Uterus (tissue), 2 donors: ENCODE data around the gene VAC14.

ENCODE experiments used
- POLR2A ChIP-seq, 2 donors: fragments of 450-650 bp; IDR thresholded peaks; one replicate each; pipeline ENCODE4 v1.6.1; 2016; ENCODE audit warnings: antibody characterized with exemption in 2 of 2, mild to moderate bottlenecking in 1 of 2, moderate library complexity in 1 of 2
- TF ChIP-seq, protein P1 (sequence below), 4 experiments: fragments of 200-600 bp in 2 of 4; fragments of 450-650 bp in 2 of 4; sonication (generic) in 2 of 4; IDR thresholded peaks; one replicate each; pipeline ENCODE4 v1.5.1; 2016 to 2019; ENCODE audit warnings: antibody characterized with exemption in 4 of 4, mild to moderate bottlenecking in 2 of 4, moderate library complexity in 1 of 4

DNA sequence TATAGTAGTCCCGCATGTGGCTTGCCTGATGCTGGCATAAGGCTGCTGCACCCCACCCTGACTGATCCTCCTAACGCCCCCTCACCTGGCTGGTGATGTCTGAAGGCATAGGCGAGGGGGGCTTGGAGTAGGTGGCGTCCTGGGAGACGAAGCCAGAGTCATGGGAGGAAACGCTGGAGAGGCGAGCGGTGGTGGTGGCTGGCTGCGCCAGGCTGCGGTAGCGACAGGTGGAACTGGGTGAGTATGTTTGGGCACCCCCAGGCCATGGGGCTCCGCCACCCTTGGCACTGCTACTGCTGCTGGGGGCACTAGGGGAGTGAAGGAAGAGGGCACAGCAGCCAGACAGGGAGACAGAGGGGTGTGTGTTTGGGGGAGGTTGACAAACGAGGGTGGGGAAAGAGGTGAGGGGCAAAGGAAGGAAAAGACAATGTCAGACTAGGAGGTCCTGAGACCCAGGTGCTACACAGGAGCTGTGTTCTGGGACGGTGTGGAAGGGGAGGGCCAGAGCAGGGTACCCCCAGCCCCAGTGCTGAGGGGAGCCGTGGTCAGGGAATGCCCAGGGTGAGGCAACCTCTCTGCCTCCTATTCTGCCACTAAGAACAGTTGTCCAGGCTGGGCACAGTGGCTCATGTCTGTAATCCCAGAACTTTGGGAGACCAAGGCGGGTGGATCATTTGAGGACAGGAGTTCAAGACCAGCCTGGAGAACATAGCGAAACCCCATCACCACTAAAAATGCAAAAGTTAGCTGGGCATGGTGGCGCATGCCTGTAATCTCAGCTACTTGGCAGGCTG, 126.5 kb downstream of the VAC14 start:
- TF ChIP-seq, protein P1, sequence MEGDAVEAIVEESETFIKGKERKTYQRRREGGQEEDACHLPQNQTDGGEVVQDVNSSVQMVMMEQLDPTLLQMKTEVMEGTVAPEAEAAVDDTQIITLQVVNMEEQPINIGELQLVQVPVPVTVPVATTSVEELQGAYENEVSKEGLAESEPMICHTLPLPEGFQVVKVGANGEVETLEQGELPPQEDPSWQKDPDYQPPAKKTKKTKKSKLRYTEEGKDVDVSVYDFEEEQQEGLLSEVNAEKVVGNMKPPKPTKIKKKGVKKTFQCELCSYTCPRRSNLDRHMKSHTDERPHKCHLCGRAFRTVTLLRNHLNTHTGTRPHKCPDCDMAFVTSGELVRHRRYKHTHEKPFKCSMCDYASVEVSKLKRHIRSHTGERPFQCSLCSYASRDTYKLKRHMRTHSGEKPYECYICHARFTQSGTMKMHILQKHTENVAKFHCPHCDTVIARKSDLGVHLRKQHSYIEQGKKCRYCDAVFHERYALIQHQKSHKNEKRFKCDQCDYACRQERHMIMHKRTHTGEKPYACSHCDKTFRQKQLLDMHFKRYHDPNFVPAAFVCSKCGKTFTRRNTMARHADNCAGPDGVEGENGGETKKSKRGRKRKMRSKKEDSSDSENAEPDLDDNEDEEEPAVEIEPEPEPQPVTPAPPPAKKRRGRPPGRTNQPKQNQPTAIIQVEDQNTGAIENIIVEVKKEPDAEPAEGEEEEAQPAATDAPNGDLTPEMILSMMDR (IDR thresholded peaks at IDR 0.05), result no peak
- no peak for TF ChIP-seq POLR2A (IDR thresholded peaks at IDR 0.05)
